CD14-positive monocyte (primary cell): ENCODE data around the gene ARCN1. TPM values are rescaled to one million over a fixed set of nuclear protein-coding genes. Genes with fewer than 3 reads are reported as not detected.

Experiments
- DNase-seq, 3 donors: peaks; one replicate each; pipeline ENCODE4 v3.0.0-alpha.2; 2011 to 2022
- H2AFZ ChIP-seq: 2 replicates; pipeline ENCODE4 v1.6.0; 2012; ENCODE audit warnings: mild to moderate bottlenecking, low read depth, low read length, inconsistent platforms; ENCODE audit not compliant: insufficient read depth, poor library complexity, severe bottlenecking
- H3K27ac ChIP-seq, 2 donors: 1 replicate in 1 of 2; 2 replicates in 1 of 2; pipeline ENCODE4 v1.5.1; 2012 to 2013; ENCODE audit warnings: low read length in 2 of 2, control low read depth in 1 of 2, inconsistent platforms in 1 of 2, low read depth in 1 of 2, mild to moderate bottlenecking in 1 of 2
- H3K27me3 ChIP-seq, 2 donors: one replicate each; pipeline versions ENCODE4 v1.6.0 to v1.6.1; 2011 to 2013; ENCODE audit warnings: low read length in 2 of 2; ENCODE audit not compliant: control insufficient read depth in 2 of 2, insufficient read depth in 2 of 2
- H3K36me3 ChIP-seq, 2 donors: replicated peaks in 1 of 2; 1 replicate in 1 of 2; 2 replicates in 1 of 2; pipeline versions ENCODE4 v1.5.1 to v1.6.1; 2012 to 2013; ENCODE audit warnings: low read length in 2 of 2, control low read depth in 1 of 2, inconsistent platforms in 1 of 2, mild to moderate bottlenecking in 1 of 2; ENCODE audit not compliant: insufficient read depth in 2 of 2, control insufficient read depth in 1 of 2
- H3K4me1 ChIP-seq, 2 donors: 1 replicate in 1 of 2; 2 replicates in 1 of 2; pipeline versions ENCODE4 v1.5.1 to v1.6.1; 2012 to 2013; ENCODE audit warnings: low read length in 2 of 2, control low read depth in 1 of 2, inconsistent platforms in 1 of 2, mild to moderate bottlenecking in 1 of 2, moderate library complexity in 1 of 2; ENCODE audit not compliant: insufficient read depth in 2 of 2, control insufficient read depth in 1 of 2
- H3K4me2 ChIP-seq: replicated peaks from 2 replicates; pipeline ENCODE3; 2012; ENCODE audit warnings: low read length, moderate library complexity, mild to moderate bottlenecking; ENCODE audit not compliant: poor library complexity, severe bottlenecking; ENCODE audit errors: extremely low read depth
- H3K4me3 ChIP-seq, 3 experiments: fragments of 200-600 bp in 1 of 3; sonication (generic) in 1 of 3; replicated peaks in 1 of 3; 1 replicate in 2 of 3; 2 replicates in 1 of 3; pipeline ENCODE4 v1.5.1; 2011 to 2013; ENCODE audit warnings: low read length in 3 of 3, mild to moderate bottlenecking in 3 of 3, control low read depth in 2 of 3, low read depth in 2 of 3, inconsistent platforms in 1 of 3, moderate library complexity in 1 of 3
- H3K79me2 ChIP-seq: 2 replicates; pipeline ENCODE4 v1.6.0; 2012; ENCODE audit warnings: mild to moderate bottlenecking, control low read depth, inconsistent platforms, low read length, moderate library complexity; ENCODE audit not compliant: insufficient read depth
- H3K9ac ChIP-seq: 2 replicates; pipeline ENCODE4 v1.6.0; 2017; ENCODE audit warnings: low read length, mild to moderate bottlenecking; ENCODE audit not compliant: insufficient read depth, poor library complexity, severe bottlenecking
- H3K9me3 ChIP-seq, 2 donors: replicated peaks in 1 of 2; 1 replicate in 1 of 2; 2 replicates in 1 of 2; pipeline versions ENCODE4 v1.5.1 to v1.6.1; 2012 to 2013; ENCODE audit warnings: low read length in 2 of 2, control low read depth in 1 of 2; ENCODE audit not compliant: control insufficient read depth in 1 of 2, insufficient read depth in 1 of 2
- H4K20me1 ChIP-seq: 2 replicates; pipeline ENCODE4 v1.6.0; 2012; ENCODE audit warnings: mild to moderate bottlenecking, low read length, control low read depth, moderate library complexity; ENCODE audit not compliant: insufficient read depth
- H3K27ac Mint-ChIP-seq, 7 donors: one replicate each; pipeline ENCODE4 v1.8.0; 2020; ENCODE audit warnings: mild to moderate bottlenecking in 7 of 7, mixed read lengths in 7 of 7, moderate library complexity in 6 of 7, inconsistent platforms in 2 of 7
- H3K27me3 Mint-ChIP-seq, 3 donors: one replicate each; pipeline ENCODE4 v1.8.0; 2021 to 2022; ENCODE audit warnings: low read depth in 3 of 3, mild to moderate bottlenecking in 3 of 3, mixed read lengths in 3 of 3, moderate library complexity in 3 of 3, inconsistent platforms in 1 of 3
- H3K36me3 Mint-ChIP-seq, 2 donors: one replicate each; pipeline ENCODE4 v1.8.0; 2020; ENCODE audit warnings: mixed read lengths in 2 of 2, inconsistent platforms in 1 of 2, mild to moderate bottlenecking in 1 of 2
- H3K4me1 Mint-ChIP-seq: one replicate; pipeline ENCODE4 v1.8.0; 2020; ENCODE audit warnings: mild to moderate bottlenecking, mixed read lengths
- H3K4me3 Mint-ChIP-seq, 2 donors: one replicate each; pipeline ENCODE4 v1.8.0; 2020; ENCODE audit warnings: mild to moderate bottlenecking in 2 of 2, mixed read lengths in 2 of 2, moderate library complexity in 1 of 2
- H3K9me3 Mint-ChIP-seq, 7 donors: one replicate each; pipeline ENCODE4 v1.8.0; 2020 to 2022; ENCODE audit warnings: mixed read lengths in 7 of 7, mild to moderate bottlenecking in 6 of 7, moderate library complexity in 6 of 7, inconsistent platforms in 2 of 7
- WGBS: methylation state at CpG from one replicate; pipeline ENCODE4 v1.1.5; 2013; ENCODE audit warnings: missing lambda C conversion rate; ENCODE audit not compliant: insufficient coverage; 5-methylcytosine and 5-hydroxymethylcytosine counted together
- intact Hi-C, 2 donors: fragments of 100-400 bp; cut with micrococcal nuclease; formaldehyde crosslinking; loops; one replicate each; pipeline versions ENCODE4 v1.15.0 to v1.15.1; 2023
- polyA plus RNA-seq, 3 donors: library from polyadenylated mRNA; depleted of rRNA in 1 of 3; unstranded in 2 of 3; stranded (reverse) in 1 of 3; fragments of 300-500 nt in 2 of 3; fragments of >200 nt in 1 of 3; fragmentation: Illumina TruSeq in 2 of 3; gene quantifications; 1 replicate in 2 of 3; 2 replicates in 1 of 3; pipeline ENCODE4 v1.2.3, GENCODE V29; 2012 to 2021
- TF ChIP-seq, protein P1 (sequence below): fragments of 200-600 bp; IDR thresholded peaks from one replicate; pipeline ENCODE4 v1.8.0; 2022; ENCODE audit warnings: antibody characterized with exemption, mild to moderate bottlenecking

The ARCN1 gene
- polyA plus RNA-seq, 3 donors: 36.1 to 101 (median 79.7) TPM

DNA sequence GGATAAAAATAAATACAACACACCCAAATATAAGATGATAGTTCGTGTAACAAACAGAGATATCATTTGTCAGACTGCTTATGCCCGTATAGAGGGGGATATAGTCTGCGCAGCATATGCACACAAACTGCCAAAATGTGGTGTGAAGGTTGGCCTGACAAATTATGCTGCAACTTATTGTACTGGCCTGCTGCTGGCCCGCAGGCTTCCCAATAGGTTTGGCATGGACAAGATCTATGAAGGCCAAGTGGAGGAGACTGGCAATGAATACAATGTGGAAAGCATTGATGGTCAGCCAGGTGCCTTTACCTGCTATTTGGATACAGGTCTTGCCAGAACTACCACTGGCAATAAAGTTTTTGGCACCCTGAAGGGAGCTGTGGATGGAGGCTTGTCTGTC lies 11.4 kb upstream of the ARCN1 start:
- no peak overlapping the region for H3K27ac ChIP-seq
- no peak overlapping the region for H3K4me2 ChIP-seq
- H2AFZ ChIP-seq: no peak overlapping the region
- Mint-ChIP-seq H3K36me3 (peaks cover 18 to 24% of the 10 kb centered on the region in 2 donors), H3K4me1 (peaks cover 8% of the 10 kb centered on the region), H3K27ac (no peak overlapping the region), H3K27me3 (peaks cover 0 to 2% (median 2%) of the 10 kb centered on the region in 3 donors), H3K9me3 (no peaks in the 10 kb centered on the region), H3K4me3 (no peak overlapping the region)
- no peaks in the 10 kb centered on the region for H4K20me1 ChIP-seq
- no peak overlapping the region for H3K9ac ChIP-seq
- H3K4me1 ChIP-seq: peaks cover 4 to 6% of the 10 kb centered on the region in 2 donors
- H3K36me3 ChIP-seq: peaks cover 2 to 17% of the 10 kb centered on the region in 2 donors
- no peaks in the 10 kb centered on the region for H3K79me2 ChIP-seq
- TF ChIP-seq, protein P1, sequence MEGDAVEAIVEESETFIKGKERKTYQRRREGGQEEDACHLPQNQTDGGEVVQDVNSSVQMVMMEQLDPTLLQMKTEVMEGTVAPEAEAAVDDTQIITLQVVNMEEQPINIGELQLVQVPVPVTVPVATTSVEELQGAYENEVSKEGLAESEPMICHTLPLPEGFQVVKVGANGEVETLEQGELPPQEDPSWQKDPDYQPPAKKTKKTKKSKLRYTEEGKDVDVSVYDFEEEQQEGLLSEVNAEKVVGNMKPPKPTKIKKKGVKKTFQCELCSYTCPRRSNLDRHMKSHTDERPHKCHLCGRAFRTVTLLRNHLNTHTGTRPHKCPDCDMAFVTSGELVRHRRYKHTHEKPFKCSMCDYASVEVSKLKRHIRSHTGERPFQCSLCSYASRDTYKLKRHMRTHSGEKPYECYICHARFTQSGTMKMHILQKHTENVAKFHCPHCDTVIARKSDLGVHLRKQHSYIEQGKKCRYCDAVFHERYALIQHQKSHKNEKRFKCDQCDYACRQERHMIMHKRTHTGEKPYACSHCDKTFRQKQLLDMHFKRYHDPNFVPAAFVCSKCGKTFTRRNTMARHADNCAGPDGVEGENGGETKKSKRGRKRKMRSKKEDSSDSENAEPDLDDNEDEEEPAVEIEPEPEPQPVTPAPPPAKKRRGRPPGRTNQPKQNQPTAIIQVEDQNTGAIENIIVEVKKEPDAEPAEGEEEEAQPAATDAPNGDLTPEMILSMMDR: no peak
- no peaks in the 10 kb centered on the region for H3K9me3 ChIP-seq
- 97% methylated on average over 3 of the region's 4 CpGs for WGBS
- H3K27me3 ChIP-seq: no peaks in the 10 kb centered on the region
- no peak overlapping the region for H3K4me3 ChIP-seq
- no peak for DNase-seq
- intact Hi-C loops: no loop called here

DNA sequence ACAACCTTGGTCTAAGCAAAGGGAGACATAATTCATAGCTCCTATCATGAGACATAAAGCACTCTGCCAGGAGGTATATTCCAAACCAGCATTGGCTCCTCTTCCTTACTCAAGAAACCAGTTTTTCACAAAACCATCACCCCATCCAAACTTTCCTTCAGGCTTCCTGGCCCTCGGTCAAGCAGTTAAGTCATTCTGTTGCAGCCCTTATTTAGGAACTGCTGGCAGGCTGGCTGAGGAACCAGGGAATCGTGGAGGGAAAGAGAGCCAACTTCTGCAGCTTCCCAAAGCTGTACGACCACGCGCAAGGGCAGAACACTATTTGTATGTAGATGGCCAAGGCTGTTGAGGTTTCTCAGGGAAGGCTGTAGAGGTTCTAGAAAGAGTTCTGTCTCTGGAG lies 7.2 kb upstream of the ARCN1 start:
- H3K27ac Mint-ChIP-seq: peak overlapping the region in 3 of 7 donors; percentile 24 to 88 (median 63)

More for the DNA sequence above, 7.2 kb upstream of the ARCN1 start:
- no peak for DNase-seq
- Histone ChIP-seq H3K4me3 (no peak overlapping the region), H3K9me3 (no peaks in the 10 kb centered on the region), H2AFZ (peak overlapping the region; percentile 66), H3K36me3 (no peaks in the 10 kb centered on the region), H3K27me3 (no peaks in the 10 kb centered on the region), H3K27ac (no peak overlapping the region), H3K4me2 (peak overlapping the region; percentile 97), H3K4me1 (peaks cover 4 to 6% of the 10 kb centered on the region in 2 donors), H4K20me1 (no peaks in the 10 kb centered on the region), H3K79me2 (no peaks in the 10 kb centered on the region), H3K9ac (no peak overlapping the region)
- peaks cover 0 to 2% (median 2%) of the 10 kb centered on the region in 3 donors for H3K27me3 Mint-ChIP-seq
- H3K4me3 Mint-ChIP-seq: peak overlapping the region; percentile 48 to 60
- peaks cover 0 to 4% of the 10 kb centered on the region in 2 donors for H3K36me3 Mint-ChIP-seq
- WGBS: 29% methylated on average over 2 of the region's 5 CpGs
- TF ChIP-seq, protein P1: no peak
- peaks cover 8% of the 10 kb centered on the region for H3K4me1 Mint-ChIP-seq
- intact Hi-C loops: no loop called here
- H3K9me3 Mint-ChIP-seq: no peaks in the 10 kb centered on the region
